Gastroesophageal sphincter (tissue), 4 donors: ENCODE data around the gene PLPP7. TPM values are rescaled to one million over a fixed set of nuclear protein-coding genes. Genes with fewer than 3 reads are reported as not detected.
"Not testable (repeated sequence)": the region's sequence is repeated elsewhere in the genome, so short reads cannot be mapped to it uniquely, and the experiment has no call there.

ENCODE experiments used
- ATAC-seq: fragments of 150-250 bp; one replicate; pipeline ENCODE4 v1.9.1; 2016; ENCODE audit warnings: mild to moderate bottlenecking, moderate library complexity
- H3K27ac ChIP-seq, 4 donors: fragments of 200-600 bp; sonication (generic) in 3 of 4; 1 replicate in 3 of 4; 2 replicates in 1 of 4; pipeline ENCODE4 v1.5.1; 2016 to 2019
- H3K27me3 ChIP-seq: fragments of 200-600 bp; sonication (generic); one replicate; pipeline ENCODE4 v1.5.1; 2019
- H3K36me3 ChIP-seq, 2 donors: fragments of 200-600 bp; sonication (generic); one replicate each; pipeline ENCODE4 v1.5.1; 2019; ENCODE audit warnings: control low read depth in 1 of 2
- H3K4me1 ChIP-seq, 3 donors: fragments of 200-600 bp; sonication (generic); 1 replicate in 2 of 3; 2 replicates in 1 of 3; pipeline ENCODE4 v1.5.1; 2016 to 2019; ENCODE audit warnings: control low read depth in 2 of 3
- H3K4me3 ChIP-seq, 2 donors: fragments of 200-600 bp; sonication (generic); one replicate each; pipeline ENCODE4 v1.5.1; 2019; ENCODE audit warnings: mild to moderate bottlenecking in 1 of 2, moderate library complexity in 1 of 2
- H3K9me3 ChIP-seq, 3 donors: fragments of 200-600 bp; sonication (generic); one replicate each; pipeline ENCODE4 v1.5.1; 2017 to 2019; ENCODE audit warnings: control low read depth in 2 of 3
- EP300 ChIP-seq: sonication (generic); formaldehyde crosslinking; IDR thresholded peaks from one replicate; pipeline ENCODE4 v1.6.1; 2017; ENCODE audit warnings: antibody characterized with exemption, mild to moderate bottlenecking
- POLR2A ChIP-seq, 2 donors: fragments of 450-650 bp; IDR thresholded peaks; one replicate each; pipeline ENCODE4 v1.6.1; 2017; ENCODE audit warnings: antibody characterized with exemption in 2 of 2, mild to moderate bottlenecking in 2 of 2, moderate library complexity in 1 of 2
- POLR2AphosphoS5 ChIP-seq: sonication (generic); formaldehyde crosslinking; IDR thresholded peaks from one replicate; pipeline ENCODE4 v1.6.1; 2017; ENCODE audit warnings: antibody characterized with exemption
- WGBS, 2 donors: methylation state at CpG; one replicate each; pipeline ENCODE4 v1.1.5; 2018; ENCODE audit warnings: low coverage in 1 of 2; 5-methylcytosine and 5-hydroxymethylcytosine counted together
- total RNA-seq, 4 donors: library from RNA; depleted of rRNA; stranded (reverse); fragments of >200 nt; gene quantifications; one replicate each; pipeline ENCODE4 v1.1.0, GENCODE V29; 2016
- TF ChIP-seq, protein P1 (sequence below), 4 experiments: fragments of 200-600 bp in 2 of 4; fragments of 450-650 bp in 2 of 4; sonication (generic) in 1 of 4; IDR thresholded peaks; one replicate each; pipeline ENCODE4 v1.5.1; 2017 to 2019; ENCODE audit warnings: antibody characterized with exemption in 4 of 4, mild to moderate bottlenecking in 2 of 4, moderate library complexity in 2 of 4

The PLPP7 gene
- total RNA-seq, 4 donors from 2014 or later = 9.7 to 21.1 (median 12.0) TPM

DNA sequence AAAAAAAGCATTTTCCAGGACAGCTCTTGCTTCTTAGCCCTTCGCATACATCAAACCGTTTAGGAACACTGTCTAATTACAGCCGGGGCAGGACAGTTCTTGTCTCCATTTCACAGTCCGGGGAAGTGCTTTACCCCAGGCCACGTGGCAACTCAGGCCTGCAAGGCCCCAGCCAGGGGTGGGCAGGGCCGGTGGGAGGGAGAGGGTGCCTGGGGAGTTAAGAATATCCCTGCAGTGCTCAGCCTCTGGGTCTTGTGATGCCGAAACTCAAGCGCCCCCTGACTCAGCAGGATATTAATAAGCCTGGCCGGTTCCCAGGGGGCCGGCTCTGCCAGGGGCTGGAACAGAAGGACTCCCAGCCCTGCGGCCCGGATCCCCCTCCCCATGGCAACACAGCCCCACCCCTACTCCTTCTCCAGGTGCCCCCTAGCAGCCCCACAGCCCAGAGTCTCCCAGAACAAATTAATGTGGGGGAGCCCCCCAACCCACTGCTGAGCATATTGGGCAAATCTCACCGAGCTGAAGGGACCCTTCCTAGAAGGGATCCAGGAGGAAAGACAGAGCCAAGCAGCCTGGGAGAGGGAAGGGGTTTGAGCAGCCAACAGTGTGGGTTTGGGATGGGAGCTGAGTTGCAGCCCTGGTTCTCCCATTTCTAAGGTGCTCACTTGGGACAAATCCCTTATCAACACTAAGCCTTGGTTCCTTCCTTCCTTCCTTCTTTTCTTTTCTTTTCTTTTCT is 45.3 kb downstream of the PLPP7 start:
- ATAC-seq = no peak
- Histone ChIP-seq H3K27me3 (peaks cover 6% of the 10 kb centered on the region), H3K4me1 (peaks cover 0 to 8% (median 0%) of the 10 kb centered on the region in 3 donors), H3K27ac (no peak overlapping the region), H3K9me3 (no peaks in the 10 kb centered on the region), H3K4me3 (no peak overlapping the region), H3K36me3 (no peaks in the 10 kb centered on the region)
- TF ChIP-seq, protein P1, sequence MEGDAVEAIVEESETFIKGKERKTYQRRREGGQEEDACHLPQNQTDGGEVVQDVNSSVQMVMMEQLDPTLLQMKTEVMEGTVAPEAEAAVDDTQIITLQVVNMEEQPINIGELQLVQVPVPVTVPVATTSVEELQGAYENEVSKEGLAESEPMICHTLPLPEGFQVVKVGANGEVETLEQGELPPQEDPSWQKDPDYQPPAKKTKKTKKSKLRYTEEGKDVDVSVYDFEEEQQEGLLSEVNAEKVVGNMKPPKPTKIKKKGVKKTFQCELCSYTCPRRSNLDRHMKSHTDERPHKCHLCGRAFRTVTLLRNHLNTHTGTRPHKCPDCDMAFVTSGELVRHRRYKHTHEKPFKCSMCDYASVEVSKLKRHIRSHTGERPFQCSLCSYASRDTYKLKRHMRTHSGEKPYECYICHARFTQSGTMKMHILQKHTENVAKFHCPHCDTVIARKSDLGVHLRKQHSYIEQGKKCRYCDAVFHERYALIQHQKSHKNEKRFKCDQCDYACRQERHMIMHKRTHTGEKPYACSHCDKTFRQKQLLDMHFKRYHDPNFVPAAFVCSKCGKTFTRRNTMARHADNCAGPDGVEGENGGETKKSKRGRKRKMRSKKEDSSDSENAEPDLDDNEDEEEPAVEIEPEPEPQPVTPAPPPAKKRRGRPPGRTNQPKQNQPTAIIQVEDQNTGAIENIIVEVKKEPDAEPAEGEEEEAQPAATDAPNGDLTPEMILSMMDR (IDR thresholded peaks at IDR 0.05) = no peak
- no peak for TF ChIP-seq POLR2AphosphoS5
- 0 to 45% methylated on average over 2 to 3 of the region's 13 CpGs for WGBS, 2 donors

DNA sequence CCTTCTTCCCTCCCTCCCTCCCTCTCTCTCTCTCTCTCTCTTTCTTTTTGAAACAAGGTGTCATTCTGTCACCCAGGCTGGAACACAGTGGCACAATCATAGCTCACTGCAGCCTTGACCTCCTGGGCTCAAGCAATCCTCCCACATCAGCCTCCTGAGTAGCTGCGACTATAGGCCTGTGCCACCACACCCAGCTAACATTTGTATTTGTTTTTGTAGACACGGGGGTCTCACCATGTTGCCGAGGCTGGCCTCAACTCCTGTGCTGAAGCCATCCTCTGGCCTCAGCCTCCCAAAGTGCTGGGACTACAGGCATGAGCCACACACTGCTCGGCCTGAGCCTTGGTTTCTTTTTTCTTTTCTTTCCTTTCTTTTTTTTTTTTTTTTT is 45.8 kb downstream of the PLPP7 start:
- TF ChIP-seq, protein P1 (IDR thresholded peaks at IDR 0.05) = no peak
- TF ChIP-seq EP300 = no peak
- no peak for TF ChIP-seq POLR2AphosphoS5
- no peak for TF ChIP-seq POLR2A (IDR thresholded peaks at IDR 0.05)
- Histone ChIP-seq H3K4me3 (no peak overlapping the region), H3K36me3 (no peaks in the 10 kb centered on the region), H3K27me3 (peaks cover 5% of the 10 kb centered on the region), H3K27ac (no peak overlapping the region), H3K9me3 (no peaks in the 10 kb centered on the region), H3K4me1 (peaks cover 0 to 8% (median 0%) of the 10 kb centered on the region in 3 donors)
- no peak for ATAC-seq
- 68% methylated on average over 3 of the region's 4 CpGs; no CpG with 5 or more reads in 1 of the 2 donors for WGBS, 2 donors

DNA sequence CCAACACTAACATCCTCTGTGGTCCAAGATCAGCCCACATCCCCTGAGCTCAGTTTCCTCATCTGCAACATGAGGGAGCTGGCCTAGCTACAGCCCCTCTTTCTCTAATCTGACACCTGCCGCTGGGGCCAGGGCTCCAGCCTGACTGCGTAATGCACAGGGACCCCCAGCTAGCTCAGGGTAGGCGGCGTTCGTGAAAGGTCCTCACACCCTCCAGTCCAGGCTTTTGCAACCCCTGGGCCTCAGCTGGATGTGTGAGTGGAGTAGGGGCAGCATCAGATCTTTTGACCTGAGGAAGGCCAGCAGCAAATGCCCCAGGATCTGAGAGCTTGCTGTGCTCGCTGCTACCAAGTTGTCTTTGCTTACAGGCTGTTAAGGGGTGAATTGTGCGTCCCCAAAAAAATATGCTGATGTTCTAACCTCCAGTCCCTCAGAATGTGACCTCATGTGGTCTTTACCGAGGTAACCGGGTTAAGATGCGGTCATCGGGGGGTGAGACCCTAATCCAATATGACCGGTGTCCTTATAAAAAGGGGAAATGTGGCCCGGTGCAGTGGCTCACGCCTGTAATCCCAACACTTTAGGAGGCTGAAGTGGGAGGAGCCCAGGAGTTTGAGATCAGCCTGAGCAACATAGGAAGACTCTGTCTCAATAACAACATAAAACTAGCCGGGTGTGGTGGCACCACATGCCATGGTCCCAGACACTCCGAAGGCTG is 47.8 kb downstream of the PLPP7 start:
- ATAC-seq = no peak
- TF ChIP-seq POLR2AphosphoS5 (no peak), EP300 (no peak), POLR2A (IDR thresholded peaks at IDR 0.05) (no peak)
- H3K36me3 ChIP-seq = no peaks in the 10 kb centered on the region
- H3K4me1 ChIP-seq = peaks cover 0 to 8% (median 0%) of the 10 kb centered on the region in 3 donors
- no peak overlapping the region for H3K27ac ChIP-seq
- no peaks in the 10 kb centered on the region for H3K9me3 ChIP-seq
- no peak overlapping the region for H3K4me3 ChIP-seq
- 71 to 84% methylated on average over 4 to 8 of the region's 16 CpGs for WGBS, 2 donors
- no peaks in the 10 kb centered on the region for H3K27me3 ChIP-seq

DNA sequence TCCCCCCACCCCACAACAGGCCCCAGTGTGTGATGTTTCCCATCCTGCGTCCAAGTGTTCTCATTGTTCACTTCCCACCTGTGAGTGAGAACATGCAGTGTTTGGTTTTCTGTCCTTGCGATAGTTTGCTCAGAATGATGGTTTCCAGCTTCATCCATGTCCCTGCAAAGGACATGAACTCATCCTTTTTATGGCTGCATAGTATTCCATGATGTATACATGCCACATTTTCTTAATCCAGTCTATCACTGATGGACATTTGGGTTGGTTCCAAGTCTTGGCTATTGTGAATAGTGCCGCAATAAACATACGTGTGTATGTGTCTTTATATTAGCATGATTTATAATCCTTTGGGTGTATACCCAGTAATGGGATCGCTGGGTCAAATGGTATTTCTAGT is 49.7 kb downstream of the PLPP7 start:
- ATAC-seq, H3K27ac ChIP-seq, H3K9me3 ChIP-seq, H3K27me3 ChIP-seq, H3K4me1 ChIP-seq, H3K36me3 ChIP-seq, H3K4me3 ChIP-seq: not testable (repeated sequence)
- WGBS, 2 donors = 85 to 89% methylated on average over 2 to 4 of the region's 5 CpGs

DNA sequence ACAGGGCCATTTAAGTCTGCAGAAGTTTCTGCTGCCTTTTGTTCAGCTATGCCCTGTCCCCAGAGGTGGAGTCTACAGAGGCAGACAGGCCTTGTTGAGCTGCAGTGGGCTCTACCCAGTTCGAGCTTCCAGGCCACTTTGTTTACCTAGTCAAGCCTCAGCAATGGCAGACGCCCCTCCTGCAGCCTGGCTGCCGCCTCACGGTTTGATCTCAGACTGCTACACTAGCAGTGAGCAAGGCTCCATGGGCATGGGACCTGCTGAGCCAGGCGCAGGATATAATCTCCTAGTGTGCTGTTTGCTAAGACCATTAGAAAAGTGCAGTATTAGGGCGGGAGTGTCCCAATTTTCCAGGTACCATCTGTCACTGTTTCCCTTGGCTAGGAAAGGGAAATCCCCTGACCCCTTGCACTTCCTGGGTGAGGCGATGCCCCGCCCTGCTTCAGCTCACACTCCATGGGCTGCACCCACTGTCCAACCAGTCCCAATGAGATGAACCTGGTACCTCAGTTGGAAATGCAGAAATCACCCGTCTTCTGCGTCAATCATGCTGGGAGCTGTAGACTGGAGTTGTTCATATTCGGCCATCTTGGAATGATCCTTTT is 55.5 kb downstream of the PLPP7 start:
- not testable (repeated sequence) for H3K9me3 ChIP-seq, H3K4me3 ChIP-seq, ATAC-seq, H3K27me3 ChIP-seq, H3K27ac ChIP-seq, H3K4me1 ChIP-seq, H3K36me3 ChIP-seq
- 95% methylated on average over 3 of the region's 11 CpGs; no CpG with 5 or more reads in 1 of the 2 donors for WGBS, 2 donors

DNA sequence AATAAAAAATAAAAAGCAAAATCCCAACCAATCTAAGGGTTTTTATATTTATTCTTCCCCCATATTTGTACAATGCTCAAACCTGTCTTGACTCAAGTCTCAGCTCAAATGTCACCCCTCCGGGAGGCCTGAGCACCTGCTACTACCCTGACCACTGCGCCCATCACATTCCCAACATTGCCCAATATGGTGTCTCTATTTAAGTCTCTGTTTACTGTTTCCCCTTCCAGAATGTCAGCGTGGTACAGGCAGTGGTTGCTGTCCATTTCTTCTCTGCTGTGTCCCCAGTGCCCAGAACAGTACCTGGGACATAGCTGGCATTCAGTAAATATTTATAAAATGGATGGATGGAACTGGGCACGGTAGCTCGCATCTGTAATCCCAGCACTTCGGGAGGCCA is 57.0 kb downstream of the PLPP7 start:
- Histone ChIP-seq H3K4me1 (peaks cover 0 to 11% (median 0%) of the 10 kb centered on the region in 3 donors), H3K27ac (no peak overlapping the region), H3K27me3 (peaks cover 7% of the 10 kb centered on the region), H3K9me3 (no peaks in the 10 kb centered on the region), H3K4me3 (no peak overlapping the region), H3K36me3 (no peaks in the 10 kb centered on the region)
- no peak for ATAC-seq
- no peak for TF ChIP-seq POLR2A (IDR thresholded peaks at IDR 0.05)
- no peak for TF ChIP-seq POLR2AphosphoS5
- 66 to 74% methylated on average over 4 to 6 of the region's 6 CpGs for WGBS, 2 donors
